GM18907 (cell line): ENCODE results near the gene CCDC106.

Source experiments
- ATAC-seq: cut with Tn5 transposase; IDR thresholded peaks from one replicate; pipeline ENCODE4 v1.9.1; 2021; ENCODE audit warnings: mild to moderate bottlenecking, moderate library complexity; ENCODE audit not compliant: unreplicated experiment

The CCDC106 gene

GRCh38 chr19:55649268-55650125 is 1.5 kb downstream of the CCDC106 start:
- ATAC-seq: no peak

- ATAC-seq: no peak
Measured at GRCh38 chr19:55650126-55650557, 2.1 kb downstream of the CCDC106 start.

GRCh38 chr19:55650602-55651230 is 2.7 kb downstream of the CCDC106 start:
- no peak for ATAC-seq

GRCh38 chr19:55651236-55651635 is 3.2 kb downstream of the CCDC106 start:
- no peak for ATAC-seq

GRCh38 chr19:55652311-55653128 is 4.5 kb downstream of the CCDC106 start:
- ATAC-seq: no peak

GRCh38 chr19:55653651-55654322 is 5.8 kb downstream of the CCDC106 start:
- ATAC-seq: peak; percentile 42

GRCh38 chr19:55654323-55654867 is 6.4 kb downstream of the CCDC106 start:
- ATAC-seq: peak; percentile 70

- peak; percentile 43 for ATAC-seq
Measured at GRCh38 chr19:55654868-55655647, 7.0 kb downstream of the CCDC106 start, which contains the start of gene U2AF2. Gene U2AF2, plus strand, starts transcription at chr19:55655035. Its CDS starts 70 bp downstream, at chr19:55655105.

- ATAC-seq: no peak
Measured at GRCh38 chr19:55655648-55656040, 7.6 kb downstream of the CCDC106 start.

GRCh38 chr19:55656552-55656951 is 8.5 kb downstream of the CCDC106 start:
- ATAC-seq: no peak

GRCh38 chr19:55656988-55657747 is 9.2 kb downstream of the CCDC106 start:
- ATAC-seq: no peak

GRCh38 chr19:55658846-55659459 is 10.9 kb downstream of the CCDC106 start:
- no peak for ATAC-seq

GRCh38 chr19:55659822-55660221 is 11.8 kb downstream of the CCDC106 start:
- ATAC-seq: no peak

- no peak for ATAC-seq
Measured at GRCh38 chr19:55660404-55660803, 12.4 kb downstream of the CCDC106 start.

GRCh38 chr19:55660991-55661390 is 13.0 kb downstream of the CCDC106 start:
- no peak for ATAC-seq

- no peak for ATAC-seq
Measured at GRCh38 chr19:55661826-55662225, 13.8 kb downstream of the CCDC106 start.

GRCh38 chr19:55663846-55664536 is 16.0 kb downstream of the CCDC106 start:
- ATAC-seq: no peak
